Astrocyte of the cerebellum (primary cell): ENCODE results near the gene VSTM4.

Source experiments
- DNase-seq: peaks from one replicate; pipeline ENCODE4 v3.0.0-alpha.2; 2011; ENCODE audit warnings: low read depth
- H3K4me3 ChIP-seq: 2 replicates; pipeline ENCODE4 v1.5.1; 2011; ENCODE audit warnings: mild to moderate bottlenecking, low read depth, low read length, moderate library complexity
- CTCF ChIP-seq: IDR thresholded peaks from 2 replicates; pipeline ENCODE4 v1.5.1; 2012; ENCODE audit warnings: low read length, low read depth, moderate library complexity, mild to moderate bottlenecking; ENCODE audit errors: missing control alignments
- in situ Hi-C: cut with HindIII; loops from 2 replicates; pipeline ENCODE4 v1.10.0; 2017; ENCODE audit warnings: low sequenced_read_pairs

Gene VSTM4

GRCh38 chr10:49081547-49082275 lies 33.6 kb downstream of the VSTM4 start:
- no peak overlapping the region for H3K4me3 ChIP-seq
- peak; percentile 50 for DNase-seq
- TF ChIP-seq CTCF: no peak
- in situ Hi-C loops: no loop called here

GRCh38 chr10:49080965-49081364 lies 34.4 kb downstream of the VSTM4 start:
- no peak for DNase-seq
- in situ Hi-C loops: no loop called here

GRCh38 chr10:49080071-49080470 lies 35.3 kb downstream of the VSTM4 start:
- H3K4me3 ChIP-seq: no peak overlapping the region
- in situ Hi-C loops: no loop called here
- no peak for DNase-seq
- no peak for TF ChIP-seq CTCF

More at GRCh38 chr10:49080965-49081364, 34.4 kb downstream of the VSTM4 start:
- TF ChIP-seq CTCF: no peak
- no peak overlapping the region for H3K4me3 ChIP-seq

GRCh38 chr10:49079499-49079898 lies 35.8 kb downstream of the VSTM4 start:
- no peak overlapping the region for H3K4me3 ChIP-seq
- in situ Hi-C loops: no loop called here
- TF ChIP-seq CTCF: no peak
- DNase-seq: no peak

- no peak for DNase-seq
Measured at GRCh38 chr10:49079072-49079471, 36.2 kb downstream of the VSTM4 start.

GRCh38 chr10:49078433-49078832 lies 36.9 kb downstream of the VSTM4 start:
- in situ Hi-C loops: no loop called here
- no peak for TF ChIP-seq CTCF

More at GRCh38 chr10:49079072-49079471, 36.2 kb downstream of the VSTM4 start:
- TF ChIP-seq CTCF: no peak
- no peak overlapping the region for H3K4me3 ChIP-seq
- in situ Hi-C loops: no loop called here

More at GRCh38 chr10:49078433-49078832, 36.9 kb downstream of the VSTM4 start:
- H3K4me3 ChIP-seq: no peak overlapping the region
- no peak for DNase-seq
